Measurements from ENCODE around the gene ZC3H18.

The ZC3H18 gene

GRCh38 chr16:88649195-88649923 lies 79.2 kb downstream of the ZC3H18 start:
- Histone ChIP-seq H3K27ac (no peak overlapping the region), H3K4me3 (no peak overlapping the region)
- TF ChIP-seq EZH2 (IDR thresholded peaks at IDR 0.05) = no peak
- TF ChIP-seq POLR2AphosphoS5 (IDR thresholded peaks at IDR 0.05; ENCODE audit: borderline replicate concordance, low read depth, low read length) = no peak
- no peak for TF ChIP-seq FOXP2 (optimal IDR thresholded peaks at IDR 0.05; ENCODE audit: control extremely low read depth, extremely low read length, insufficient read depth)

GRCh38 chr16:88649924-88650748 lies 79.9 kb downstream of the ZC3H18 start:
- no peak for DNase-seq (ENCODE audit: low read depth, low spot score)

More at GRCh38 chr16:88649195-88649923, 79.2 kb downstream of the ZC3H18 start:
- no peak for DNase-seq (ENCODE audit: low read depth, low spot score)
- Histone ChIP-seq H3K9ac (ENCODE audit: insufficient read length) (no peak overlapping the region), H3K9me3 (ENCODE audit: low read depth, low read length) (no peaks in the 10 kb centered on the region), H3K36me3 (ENCODE audit: insufficient read depth, low read length) (no peaks in the 10 kb centered on the region)

GRCh38 chr16:88650749-88651275 lies 80.6 kb downstream of the ZC3H18 start, which contains the start of gene CYBA:
TSS of gene CYBA (minus strand) at chr16:88651053. CDS start at chr16:88651013, 40 bp downstream.
- peak within 1 kb of the TSS; percentile 45 for H3K9ac ChIP-seq (ENCODE audit: insufficient read length)
- H3K9me3 ChIP-seq (ENCODE audit: low read depth, low read length) = no peaks in the 10 kb centered on the region
- no peak for DNase-seq (ENCODE audit: low read depth, low spot score)
- TF ChIP-seq FOXP2 (optimal IDR thresholded peaks at IDR 0.05; ENCODE audit: control extremely low read depth, extremely low read length, insufficient read depth) = no peak
- no peak for TF ChIP-seq EZH2 (IDR thresholded peaks at IDR 0.05)
- peak; percentile 76; the same call in 1 of the 2 replicates for TF ChIP-seq POLR2AphosphoS5 (IDR thresholded peaks at IDR 0.05; ENCODE audit: borderline replicate concordance, low read depth, low read length)
- peak within 1 kb of the TSS; percentile 80 for H3K4me3 ChIP-seq
- H3K27ac ChIP-seq = no peak within 1 kb of the TSS
- H3K36me3 ChIP-seq (ENCODE audit: insufficient read depth, low read length) = no peaks in the 10 kb centered on the region

More at GRCh38 chr16:88649924-88650748, 79.9 kb downstream of the ZC3H18 start:
- no peak overlapping the region for H3K27ac ChIP-seq
- H3K36me3 ChIP-seq (ENCODE audit: insufficient read depth, low read length) = no peaks in the 10 kb centered on the region
- H3K9me3 ChIP-seq (ENCODE audit: low read depth, low read length) = no peaks in the 10 kb centered on the region
- H3K4me3 ChIP-seq = peak overlapping the region; percentile 80
- TF ChIP-seq EZH2 (IDR thresholded peaks at IDR 0.05) (no peak), POLR2AphosphoS5 (IDR thresholded peaks at IDR 0.05; ENCODE audit: borderline replicate concordance, low read depth, low read length) (no peak), FOXP2 (optimal IDR thresholded peaks at IDR 0.05; ENCODE audit: control extremely low read depth, extremely low read length, insufficient read depth) (no peak)
- H3K9ac ChIP-seq (ENCODE audit: insufficient read length) = peak overlapping the region; percentile 45

GRCh38 chr16:88651276-88651988 lies 81.2 kb downstream of the ZC3H18 start:
- DNase-seq (ENCODE audit: low read depth, low spot score) = no peak
- no peaks in the 10 kb centered on the region for H3K36me3 ChIP-seq (ENCODE audit: insufficient read depth, low read length)
- H3K27ac ChIP-seq = no peak overlapping the region
- no peaks in the 10 kb centered on the region for H3K9me3 ChIP-seq (ENCODE audit: low read depth, low read length)
- peak overlapping the region; percentile 80 for H3K4me3 ChIP-seq
- no peak overlapping the region for H3K9ac ChIP-seq (ENCODE audit: insufficient read length)
- no peak for TF ChIP-seq FOXP2 (optimal IDR thresholded peaks at IDR 0.05; ENCODE audit: control extremely low read depth, extremely low read length, insufficient read depth)
- no peak for TF ChIP-seq EZH2 (IDR thresholded peaks at IDR 0.05)
- TF ChIP-seq POLR2AphosphoS5 (IDR thresholded peaks at IDR 0.05; ENCODE audit: borderline replicate concordance, low read depth, low read length) = no peak

GRCh38 chr16:88651989-88652761 lies 82.0 kb downstream of the ZC3H18 start:
- no peaks in the 10 kb centered on the region for H3K9me3 ChIP-seq (ENCODE audit: low read depth, low read length)
- no peaks in the 10 kb centered on the region for H3K36me3 ChIP-seq (ENCODE audit: insufficient read depth, low read length)
- H3K27ac ChIP-seq = no peak overlapping the region
- TF ChIP-seq EZH2 (IDR thresholded peaks at IDR 0.05) (no peak), FOXP2 (optimal IDR thresholded peaks at IDR 0.05; ENCODE audit: control extremely low read depth, extremely low read length, insufficient read depth) (no peak), POLR2AphosphoS5 (IDR thresholded peaks at IDR 0.05; ENCODE audit: borderline replicate concordance, low read depth, low read length) (no peak)
- DNase-seq (ENCODE audit: low read depth, low spot score) = no peak
- H3K9ac ChIP-seq (ENCODE audit: insufficient read length) = no peak overlapping the region
- H3K4me3 ChIP-seq = no peak overlapping the region

- Histone ChIP-seq H3K9ac (ENCODE audit: insufficient read length) (no peak overlapping the region), H3K36me3 (ENCODE audit: insufficient read depth, low read length) (no peaks in the 10 kb centered on the region), H3K9me3 (ENCODE audit: low read depth, low read length) (no peaks in the 10 kb centered on the region), H3K4me3 (no peak overlapping the region), H3K27ac (no peak overlapping the region)
- DNase-seq (ENCODE audit: low read depth, low spot score) = no peak
- no peak for TF ChIP-seq EZH2 (IDR thresholded peaks at IDR 0.05)
- TF ChIP-seq POLR2AphosphoS5 (IDR thresholded peaks at IDR 0.05; ENCODE audit: borderline replicate concordance, low read depth, low read length) = no peak
- no peak for TF ChIP-seq FOXP2 (optimal IDR thresholded peaks at IDR 0.05; ENCODE audit: control extremely low read depth, extremely low read length, insufficient read depth)
These were observed 82.5 kb downstream of the ZC3H18 start for GRCh38 chr16:88652762-88653063.

GRCh38 chr16:88653101-88653500 lies 82.9 kb downstream of the ZC3H18 start:
- TF ChIP-seq POLR2AphosphoS5 (IDR thresholded peaks at IDR 0.05; ENCODE audit: borderline replicate concordance, low read depth, low read length) (no peak), FOXP2 (optimal IDR thresholded peaks at IDR 0.05; ENCODE audit: control extremely low read depth, extremely low read length, insufficient read depth) (no peak)
- Histone ChIP-seq H3K27ac (no peak overlapping the region), H3K9me3 (ENCODE audit: low read depth, low read length) (no peaks in the 10 kb centered on the region), H3K36me3 (ENCODE audit: insufficient read depth, low read length) (no peaks in the 10 kb centered on the region; the same call in 1 of the 2 replicates), H3K4me3 (no peak overlapping the region), H3K9ac (ENCODE audit: insufficient read length) (no peak overlapping the region)
- DNase-seq (ENCODE audit: low read depth, low spot score) = no peak
